Erythroblast (primary cell): ENCODE data around the gene ARMC10.

ENCODE experiments used
- GATA1 ChIP-seq: IDR thresholded peaks from 2 replicates; pipeline ENCODE4 v1.6.1; 2011; ENCODE audit warnings: low read depth, mild to moderate bottlenecking, control low read depth, low read length, moderate library complexity
- POLR2A ChIP-seq: IDR thresholded peaks from 2 replicates; pipeline ENCODE4 v1.6.1; 2011; ENCODE audit warnings: mild to moderate bottlenecking, low read length

GRCh38 chr7:103031781-103032180, 43.2 kb upstream of the ARMC10 start:
- no peak for TF ChIP-seq POLR2A
- TF ChIP-seq GATA1 = no peak
